GM03348 (cell line): ENCODE results near the gene IL31.

Source experiments
- DNase-seq: peaks from one replicate; pipeline ENCODE4 v3.0.0; 2012; ENCODE audit warnings: low spot score

IL31 gene

DNA sequence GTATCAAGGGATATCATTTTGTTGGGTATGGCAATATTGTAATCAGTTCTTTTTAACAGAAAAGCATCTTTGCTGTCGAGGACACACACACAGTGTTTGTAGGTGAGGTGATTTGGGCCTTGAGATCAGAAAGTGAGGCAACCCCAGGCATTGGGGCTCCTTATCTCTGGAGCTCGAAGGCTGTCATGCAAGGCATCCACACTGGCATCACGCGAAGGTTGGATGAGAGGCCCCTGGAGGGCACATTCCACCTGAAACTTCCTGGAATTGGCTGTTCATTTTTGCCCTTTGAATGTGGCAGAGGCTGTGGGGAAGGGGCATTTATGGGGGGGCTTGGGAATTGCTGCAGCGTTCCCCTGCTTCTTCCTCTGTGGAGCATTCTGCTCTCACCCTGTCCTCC, 45.5 kb downstream of the IL31 start:
- no peak for DNase-seq

DNA sequence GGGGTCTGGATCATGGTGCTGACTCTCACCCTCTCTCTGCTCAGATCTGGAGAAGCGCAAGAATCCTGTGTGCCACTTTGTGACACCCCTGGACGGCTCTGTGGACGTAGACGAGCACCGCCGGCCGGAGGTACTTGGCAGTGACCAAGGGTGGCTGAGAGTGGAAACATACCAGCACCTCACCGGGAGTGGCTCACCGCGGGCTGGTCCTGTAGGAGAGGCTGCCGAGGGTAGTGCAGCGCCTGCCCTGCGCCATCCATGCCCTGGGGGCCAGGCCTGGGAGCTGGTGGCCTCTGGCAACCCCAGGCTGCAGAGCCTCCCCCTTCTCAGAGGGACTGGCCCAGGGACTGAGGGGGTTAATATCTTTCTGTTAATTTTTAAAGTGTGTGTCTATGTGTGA, 46.2 kb downstream of the IL31 start:
- DNase-seq: no peak

DNA sequence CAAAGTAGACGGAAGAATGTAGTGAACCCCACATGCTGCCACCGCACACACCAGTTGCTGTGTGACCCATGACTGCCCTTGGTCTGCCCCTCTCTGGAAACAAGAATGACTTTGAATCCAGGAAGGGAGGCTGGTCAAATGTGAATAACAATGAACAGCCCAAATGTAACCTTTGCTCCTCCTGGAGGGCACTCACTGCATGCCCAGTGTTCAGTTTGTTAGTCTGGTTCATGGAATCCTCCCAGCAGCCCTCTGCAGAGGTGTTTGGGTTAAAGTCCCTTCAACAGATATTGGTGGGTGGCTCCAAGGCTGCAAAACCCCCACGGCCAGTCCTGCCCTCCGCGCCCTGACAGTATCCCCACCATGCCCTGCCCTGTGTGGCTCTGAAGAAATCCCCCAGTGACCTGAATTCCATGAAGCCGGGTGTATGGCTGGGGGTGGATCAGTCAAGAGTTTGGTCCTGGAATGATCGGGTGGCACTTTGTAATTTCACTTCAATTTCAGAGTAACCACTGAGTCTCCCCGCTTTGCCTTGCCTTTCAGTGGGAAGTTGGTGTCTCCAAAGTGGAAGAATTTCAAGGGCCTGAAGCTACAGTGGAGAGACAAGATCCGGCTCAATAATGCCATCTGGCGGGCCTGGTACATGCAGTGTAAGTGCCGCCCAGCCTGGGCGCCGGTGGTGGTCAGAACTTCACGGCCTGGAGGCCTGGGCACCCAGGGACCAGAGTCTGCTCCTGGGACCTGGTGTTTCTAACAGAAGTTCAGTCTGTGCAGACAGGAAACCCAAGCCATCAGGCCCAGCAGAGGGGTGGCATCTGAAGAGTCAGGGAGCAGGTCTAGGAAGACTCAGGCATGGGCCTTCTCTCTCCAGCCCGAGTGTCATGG, 47.1 kb downstream of the IL31 start:
- no peak for DNase-seq

DNA sequence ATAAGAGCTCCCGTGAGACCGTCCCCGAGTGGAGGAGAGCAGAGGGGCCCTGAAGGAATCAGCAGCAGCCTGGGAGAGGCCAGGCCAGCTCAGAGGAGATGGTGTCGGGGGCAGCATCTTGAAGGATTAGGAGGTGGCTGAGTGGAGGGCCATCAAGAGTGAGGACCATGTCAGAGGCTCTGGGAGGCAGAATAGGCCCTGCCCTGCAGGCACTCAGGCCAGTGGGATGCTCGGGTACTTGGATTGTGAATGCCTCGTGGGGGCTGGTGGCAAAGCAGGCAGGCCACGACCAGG, 47.7 kb downstream of the IL31 start:
- no peak for DNase-seq

DNA sequence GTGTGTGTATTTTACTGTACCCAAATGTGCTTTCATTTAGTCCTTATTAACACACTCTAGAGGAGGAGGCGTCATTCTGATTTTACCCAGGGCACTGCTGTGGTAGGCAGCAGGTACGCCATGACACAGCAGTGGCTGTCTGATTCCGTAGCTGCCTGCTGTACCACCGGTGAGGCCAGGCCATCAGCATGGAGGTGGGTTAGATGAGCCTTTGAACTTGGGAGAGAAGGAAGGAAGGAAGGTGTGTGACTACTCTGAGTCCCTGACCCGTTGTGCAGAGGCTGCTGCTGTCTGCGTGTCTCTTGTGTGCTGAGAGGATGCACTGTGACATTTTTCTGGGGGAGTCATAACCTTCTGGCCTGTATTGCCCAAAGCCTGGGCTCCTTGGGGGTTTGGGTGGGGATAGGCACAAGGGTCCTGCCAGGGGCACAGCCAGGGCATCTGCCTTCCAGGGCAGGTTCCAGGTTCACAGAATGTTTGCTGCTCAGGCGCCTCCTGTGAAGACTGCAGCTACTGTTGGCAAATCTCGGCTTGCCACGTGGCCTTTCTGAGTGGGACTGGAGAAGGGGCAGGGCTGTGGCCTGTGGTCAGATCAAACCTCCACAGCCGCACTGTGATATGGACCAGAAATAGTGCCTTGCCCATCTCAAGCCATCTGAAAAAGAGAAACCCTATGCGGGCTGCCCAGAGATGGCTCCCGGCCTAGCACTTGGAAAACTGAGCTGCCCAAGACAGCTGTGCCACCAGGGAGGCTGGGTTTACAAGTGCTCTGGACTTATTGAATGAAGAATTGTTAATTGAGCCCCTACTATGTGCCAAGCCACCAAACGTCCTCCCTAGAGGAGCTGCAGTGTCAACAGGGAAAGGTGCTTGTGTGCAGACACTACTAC, 48.3 kb downstream of the IL31 start:
- no peak for DNase-seq

DNA sequence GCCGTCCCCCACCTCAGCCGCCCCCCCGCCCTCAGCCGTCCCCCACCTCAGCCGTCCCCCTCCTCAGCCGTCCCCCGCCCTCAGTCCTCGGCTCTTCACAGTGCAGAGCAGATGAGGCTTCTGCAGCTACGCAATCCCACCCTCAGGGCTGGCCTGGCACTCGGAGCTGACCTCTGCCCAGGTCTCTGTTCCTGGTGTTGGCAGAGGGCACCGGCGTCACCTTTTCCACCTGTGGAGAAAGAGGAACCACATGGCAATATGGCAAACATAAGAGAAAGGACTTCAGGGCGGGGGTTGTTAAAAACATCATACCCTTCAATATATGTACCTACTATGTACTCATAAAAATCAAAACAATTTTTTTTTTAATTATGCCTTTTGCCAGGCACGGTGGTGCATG, 49.7 kb downstream of the IL31 start:
- DNase-seq: no peak

DNA sequence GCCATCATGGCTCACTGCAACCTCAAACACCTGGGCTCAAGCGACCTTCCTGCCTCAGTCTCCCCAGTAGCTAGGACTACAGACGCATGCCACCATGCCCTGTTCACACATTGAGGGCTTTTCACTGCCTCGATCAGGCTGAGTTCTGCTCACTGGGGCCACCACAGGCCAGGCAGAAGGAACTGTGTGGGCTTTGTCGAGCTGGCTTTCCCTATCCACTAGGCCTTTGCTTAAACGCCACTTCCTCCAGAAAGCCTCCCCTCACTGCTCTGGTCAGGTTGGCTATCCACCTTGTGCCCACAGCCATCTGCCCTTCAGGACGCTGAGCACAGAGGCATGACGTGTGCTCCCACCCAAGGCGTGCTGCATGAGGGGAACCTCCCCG, 50.3 kb downstream of the IL31 start:
- no peak for DNase-seq

DNA sequence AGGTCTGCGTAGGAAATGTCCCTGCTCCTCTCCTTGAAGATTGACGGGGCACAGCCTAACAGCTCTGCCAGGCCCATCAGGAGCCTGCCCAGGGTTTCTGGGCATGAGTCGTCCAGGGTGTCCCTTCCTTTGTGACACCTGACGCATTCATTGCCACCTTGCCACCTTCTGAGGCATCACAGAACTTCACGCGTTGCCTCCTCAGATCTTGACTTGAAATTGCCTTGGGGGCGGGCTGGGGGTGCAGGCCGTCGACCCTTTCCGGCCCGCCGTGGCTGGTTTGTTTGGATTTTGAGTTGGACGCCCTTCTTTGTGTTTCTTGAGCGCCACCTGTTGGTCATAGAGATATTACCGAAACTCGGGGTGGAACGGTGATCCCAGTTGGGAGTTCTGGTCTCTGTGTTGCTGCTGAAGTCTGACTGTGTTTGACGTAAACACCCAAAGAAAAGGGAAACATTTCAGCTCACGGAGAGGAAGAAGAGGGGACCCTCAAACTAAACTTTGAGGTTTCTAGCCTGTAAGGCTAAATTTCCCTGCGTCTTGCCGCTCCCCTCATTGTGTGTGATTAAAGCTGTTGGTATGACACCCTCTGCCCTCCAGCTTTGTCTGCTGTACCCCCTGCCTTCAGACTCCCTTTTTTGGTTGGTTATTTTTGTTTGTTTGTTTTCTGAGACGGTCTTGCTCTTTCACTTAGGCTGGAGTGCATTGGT, 50.8 kb downstream of the IL31 start:
- peak; percentile 88 for DNase-seq
